GM18873 (cell line): ENCODE measurements around the gene TNNI3.
"Not testable (repeated sequence)": the region's sequence is repeated elsewhere in the genome, so short reads cannot be mapped to it uniquely, and the experiment has no call there.

ENCODE experiments used
- ATAC-seq: cut with Tn5 transposase; IDR thresholded peaks from one replicate; pipeline ENCODE4 v1.9.1; 2021; ENCODE audit warnings: mild to moderate bottlenecking, moderate library complexity, moderate number of reproducible peaks; ENCODE audit not compliant: unreplicated experiment, low FRiP score

Gene TNNI3

DNA sequence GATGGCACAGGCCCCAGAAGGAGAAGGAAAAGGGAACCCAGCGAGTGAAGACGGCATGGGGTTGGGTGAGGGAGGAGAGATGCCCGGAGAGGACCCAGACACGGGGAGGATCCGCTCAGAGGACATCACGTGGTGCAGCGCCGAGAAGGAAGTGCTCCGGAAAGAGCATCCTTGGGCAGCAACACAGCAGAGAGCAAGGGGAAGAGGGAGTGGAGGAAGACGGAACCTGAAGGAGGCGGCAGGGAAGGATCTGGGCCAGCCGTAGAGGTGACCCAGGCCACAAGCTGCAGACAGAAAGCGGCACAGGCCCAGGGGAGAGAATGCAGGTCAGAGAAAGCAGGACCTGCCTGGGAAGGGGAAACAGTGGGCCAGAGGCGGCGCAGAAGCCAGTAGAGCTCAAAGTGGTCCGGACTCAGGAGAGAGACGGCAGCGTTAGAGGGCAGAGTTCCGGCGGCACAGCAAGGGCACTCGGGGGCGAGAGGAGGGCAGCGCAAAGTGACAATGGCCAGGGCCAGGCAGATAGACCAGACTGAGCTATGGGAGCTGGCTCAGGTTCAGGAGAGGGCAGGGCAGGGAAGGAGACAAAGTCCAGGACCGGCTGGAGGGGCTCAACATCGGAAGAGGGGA, 41.2 kb downstream of the TNNI3 start:
- no peak for ATAC-seq

DNA sequence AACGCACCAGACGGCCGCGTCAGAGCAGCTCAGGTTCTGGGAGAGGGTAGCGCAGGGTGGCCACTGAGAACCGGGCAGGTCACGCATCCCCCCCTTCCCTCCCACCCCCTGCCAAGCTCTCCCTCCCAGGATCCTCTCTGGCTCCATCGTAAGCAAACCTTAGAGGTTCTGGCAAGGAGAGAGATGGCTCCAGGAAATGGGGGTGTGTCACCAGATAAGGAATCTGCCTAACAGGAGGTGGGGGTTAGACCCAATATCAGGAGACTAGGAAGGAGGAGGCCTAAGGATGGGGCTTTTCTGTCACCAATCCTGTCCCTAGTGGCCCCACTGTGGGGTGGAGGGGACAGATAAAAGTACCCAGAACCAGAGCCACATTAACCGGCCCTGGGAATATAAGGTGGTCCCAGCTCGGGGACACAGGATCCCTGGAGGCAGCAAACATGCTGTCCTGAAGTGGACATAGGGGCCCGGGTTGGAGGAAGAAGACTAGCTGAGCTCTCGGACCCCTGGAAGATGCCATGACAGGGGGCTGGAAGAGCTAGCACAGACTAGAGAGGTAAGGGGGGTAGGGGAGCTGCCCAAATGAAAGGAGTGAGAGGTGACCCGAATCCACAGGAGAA, 42.0 kb downstream of the TNNI3 start:
- ATAC-seq: no peak

DNA sequence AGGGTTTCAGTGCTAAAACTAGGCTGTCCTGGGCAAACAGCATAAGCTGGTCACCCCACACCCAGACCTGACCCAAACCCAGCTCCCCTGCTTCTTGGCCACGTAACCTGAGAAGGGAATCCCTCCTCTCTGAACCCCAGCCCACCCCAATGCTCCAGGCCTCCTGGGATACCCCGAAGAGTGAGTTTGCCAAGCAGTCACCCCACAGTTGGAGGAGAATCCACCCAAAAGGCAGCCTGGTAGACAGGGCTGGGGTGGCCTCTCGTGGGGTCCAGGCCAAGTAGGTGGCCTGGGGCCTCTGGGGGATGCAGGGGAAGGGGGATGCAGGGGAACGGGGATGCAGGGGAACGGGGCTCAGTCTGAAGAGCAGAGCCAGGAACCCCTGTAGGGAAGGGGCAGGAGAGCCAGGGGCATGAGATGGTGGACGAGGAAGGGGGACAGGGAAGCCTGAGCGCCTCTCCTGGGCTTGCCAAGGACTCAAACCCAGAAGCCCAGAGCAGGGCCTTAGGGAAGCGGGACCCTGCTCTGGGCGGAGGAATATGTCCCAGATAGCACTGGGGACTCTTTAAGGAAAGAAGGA, 42.9 kb downstream of the TNNI3 start:
- no peak for ATAC-seq

DNA sequence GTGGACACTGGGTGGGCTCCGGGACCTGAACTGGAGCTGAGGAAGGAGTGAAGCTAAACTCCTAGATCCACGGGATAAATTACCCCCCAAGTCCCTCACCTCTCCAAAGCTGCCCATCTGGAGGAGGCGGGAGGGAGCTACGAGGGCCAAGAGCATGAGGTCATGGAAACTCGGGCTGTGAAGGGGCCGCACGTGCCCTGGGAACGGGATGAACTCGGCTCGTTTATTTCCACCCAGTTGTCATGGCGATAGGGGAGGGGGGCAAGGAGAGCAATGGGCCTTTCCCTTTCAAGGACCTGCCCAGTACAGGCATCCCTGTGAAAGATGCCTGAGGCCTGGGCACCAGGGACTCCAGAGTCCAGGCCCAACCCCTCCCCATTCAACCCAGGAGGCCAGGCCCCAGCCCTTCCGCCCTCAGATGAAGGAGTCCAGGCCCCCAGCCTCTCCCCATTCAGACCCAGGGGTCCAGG, 43.9 kb downstream of the TNNI3 start:
- no peak for ATAC-seq

DNA sequence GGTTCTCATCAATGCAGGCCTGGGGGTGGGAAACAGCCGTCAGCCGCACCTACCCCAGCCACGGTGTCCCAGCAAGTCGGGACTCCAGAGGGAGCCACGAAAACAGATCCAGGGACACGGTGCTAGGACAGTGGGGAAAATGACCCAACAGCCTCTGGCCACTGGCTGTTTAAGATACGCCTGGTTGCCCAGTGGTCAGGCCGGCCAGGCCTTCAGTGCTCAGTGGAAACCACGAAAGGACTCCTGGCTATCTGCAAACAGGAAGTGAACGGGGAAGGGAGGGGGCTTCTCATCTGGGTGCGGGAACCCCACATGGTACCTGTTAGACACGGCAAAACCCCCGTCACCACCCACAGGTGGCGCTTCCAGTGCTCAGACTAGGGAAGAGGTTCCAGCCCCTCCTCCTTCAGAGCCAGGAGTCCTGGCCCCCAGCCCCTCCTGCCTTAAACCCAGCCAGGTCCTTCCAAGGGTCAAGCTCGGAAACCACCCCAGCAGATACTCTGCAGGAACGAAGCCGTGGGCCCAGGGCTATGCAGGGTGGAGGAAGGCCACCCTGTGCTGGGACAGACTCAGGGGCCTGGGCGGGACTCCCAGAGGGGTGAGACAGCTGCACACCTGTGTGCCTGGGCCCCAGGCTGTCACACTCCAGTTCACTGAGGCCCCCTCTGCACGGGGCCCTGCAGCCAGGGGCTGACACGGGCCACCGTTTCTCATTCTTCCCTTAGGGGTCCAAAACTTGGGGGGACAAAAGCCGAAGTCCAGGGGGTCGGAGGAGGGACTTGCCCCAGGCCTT, 44.6 kb downstream of the TNNI3 start:
- ATAC-seq: no peak

DNA sequence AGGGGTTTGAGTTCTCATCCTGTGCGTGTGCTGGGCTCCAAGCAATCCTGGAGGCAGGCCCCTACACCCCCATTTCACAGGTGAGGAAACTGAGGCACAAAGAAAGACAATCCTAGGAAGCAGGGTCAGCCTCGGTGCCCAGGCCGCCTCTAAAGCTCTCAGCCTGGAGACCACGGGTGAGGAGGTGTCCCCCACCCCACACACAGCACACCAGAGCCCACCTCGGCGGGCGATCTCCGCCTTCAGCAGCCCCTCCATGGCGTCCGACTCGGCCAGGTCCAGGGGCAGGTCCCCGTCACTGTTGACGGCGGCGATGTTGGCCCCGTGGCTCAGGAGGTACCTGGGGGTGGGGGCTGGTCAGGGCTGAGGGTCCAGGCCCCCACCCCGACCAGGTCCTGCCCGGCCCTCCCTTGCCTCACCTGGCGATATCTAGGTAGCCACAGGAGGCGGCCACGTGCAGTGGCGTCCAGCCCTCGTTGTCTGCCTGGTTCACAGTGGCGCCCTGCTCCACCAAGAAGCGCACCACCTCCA, 45.2 kb downstream of the TNNI3 start:
- ATAC-seq: no peak

DNA sequence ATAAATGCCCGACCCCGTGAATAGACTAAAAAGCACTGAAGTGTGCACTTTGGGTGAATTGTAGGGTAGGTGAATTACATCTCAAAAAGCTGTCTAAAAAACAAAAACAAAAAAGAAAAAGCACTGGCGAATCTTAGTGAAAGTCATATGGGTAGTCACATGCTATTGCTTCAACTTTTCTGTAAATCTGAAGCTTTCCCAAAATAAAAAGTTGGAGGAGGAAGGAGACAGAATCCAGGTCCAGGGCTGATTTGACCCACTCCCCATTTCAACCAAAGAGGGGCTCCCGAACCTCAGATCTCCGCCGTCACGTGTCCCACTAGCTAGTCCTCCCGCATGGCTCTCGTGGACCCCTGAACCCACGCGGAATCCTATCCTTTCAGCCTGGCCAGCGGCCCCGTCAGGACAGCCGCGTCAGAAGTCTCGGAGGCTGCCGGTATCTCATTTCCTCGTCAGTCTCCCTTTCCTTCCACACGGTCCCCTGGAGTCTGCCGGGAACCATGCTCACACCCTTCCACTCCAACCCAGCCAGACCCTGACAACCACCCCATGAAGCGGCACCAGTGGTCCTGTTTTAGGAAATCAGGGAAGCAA, 46.2 kb downstream of the TNNI3 start:
- no peak for ATAC-seq

DNA sequence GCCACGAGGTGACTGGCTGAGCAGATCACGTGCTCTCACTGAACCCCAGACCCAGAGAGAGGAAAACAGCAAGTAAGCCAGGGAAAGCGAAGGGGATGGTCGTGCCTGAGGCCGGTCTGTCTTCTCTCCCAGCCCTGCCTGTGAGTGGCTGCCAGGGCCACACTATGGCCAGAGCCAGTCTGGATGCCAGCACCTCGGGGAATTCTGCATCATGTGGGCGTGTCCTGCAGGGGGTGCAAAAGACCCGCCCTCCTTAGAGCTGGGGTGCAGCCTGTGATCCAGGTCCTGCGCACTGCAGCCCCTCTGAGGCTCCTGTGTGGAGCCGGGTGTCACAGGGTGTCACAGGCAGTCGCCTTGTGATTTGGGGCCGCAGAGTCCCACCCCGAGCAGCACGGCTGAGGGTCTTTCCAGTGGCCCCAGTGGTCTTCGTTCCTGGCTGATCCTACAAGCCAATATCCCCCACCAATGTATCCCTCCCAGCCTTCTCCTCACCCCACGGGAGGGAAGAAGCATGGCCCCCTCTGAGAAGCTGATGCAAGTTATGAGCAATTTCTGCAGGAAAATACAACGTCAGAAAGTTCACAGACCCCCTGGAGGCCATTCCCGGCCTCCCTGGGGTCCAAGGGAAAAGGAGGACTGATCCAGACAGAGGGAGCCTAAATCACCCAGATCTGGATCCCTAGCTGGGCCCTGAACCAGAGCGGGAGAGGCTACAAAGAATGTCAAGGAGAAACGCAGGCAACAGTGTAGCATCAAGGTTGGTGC, 47.8 kb downstream of the TNNI3 start:
- ATAC-seq: no peak

DNA sequence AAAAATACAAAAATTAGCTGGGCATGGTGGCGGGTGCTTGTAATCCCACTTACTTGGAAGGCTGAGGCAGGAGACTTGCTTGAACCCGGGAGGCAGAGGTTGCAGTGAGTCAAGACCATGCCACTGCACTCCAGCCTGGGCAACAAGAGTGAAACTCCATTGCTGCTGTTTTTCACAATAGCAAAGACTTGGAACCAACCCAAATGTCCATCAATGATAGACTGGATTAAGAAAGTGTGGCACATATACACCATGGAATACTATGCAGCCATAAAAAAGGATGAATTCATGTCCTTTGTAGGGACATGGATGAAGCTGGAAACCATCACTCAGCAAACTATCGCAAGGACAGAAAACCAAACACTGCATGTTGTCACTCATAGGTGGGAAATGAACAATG, 50.3 kb downstream of the TNNI3 start:
- not testable (repeated sequence) for ATAC-seq

DNA sequence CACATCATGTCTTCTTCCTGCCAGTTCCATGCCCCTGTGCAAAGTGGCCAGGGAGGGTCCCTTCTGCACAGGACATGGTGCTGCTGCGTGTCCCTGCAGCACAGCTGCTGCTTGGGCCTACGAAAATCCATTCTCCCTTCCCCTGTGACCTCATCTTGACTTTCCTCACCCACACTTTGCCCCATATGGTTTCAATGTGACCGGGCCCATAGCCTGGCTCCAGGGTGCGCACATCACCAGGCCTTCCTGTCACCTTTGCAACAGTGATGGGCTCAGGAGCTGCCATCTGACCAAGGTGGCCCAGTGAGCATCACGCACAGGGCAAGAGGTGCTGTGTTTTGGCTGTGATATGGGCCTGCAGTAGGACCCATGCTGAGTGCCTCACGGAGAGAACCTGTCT, 50.9 kb downstream of the TNNI3 start:
- ATAC-seq: no peak

DNA sequence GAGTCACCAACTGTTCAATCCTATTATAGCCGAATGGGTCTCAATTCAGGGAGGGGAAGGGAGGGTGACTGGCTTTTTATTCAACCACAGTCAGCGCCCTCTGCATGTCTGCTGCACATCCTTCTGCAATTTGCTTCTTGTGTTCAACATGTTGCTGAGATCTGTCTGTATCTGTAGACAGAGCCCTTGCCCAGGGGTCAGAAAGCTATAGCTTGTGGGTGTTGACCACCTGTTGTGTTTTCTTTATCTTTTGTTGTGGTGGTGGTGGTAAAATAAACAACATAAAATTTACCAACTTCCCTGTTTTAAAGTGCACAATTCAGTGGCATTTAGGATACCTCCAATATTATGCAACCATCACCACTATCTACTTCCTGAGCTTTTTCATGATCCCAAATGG, 52.3 kb downstream of the TNNI3 start:
- ATAC-seq: no peak

DNA sequence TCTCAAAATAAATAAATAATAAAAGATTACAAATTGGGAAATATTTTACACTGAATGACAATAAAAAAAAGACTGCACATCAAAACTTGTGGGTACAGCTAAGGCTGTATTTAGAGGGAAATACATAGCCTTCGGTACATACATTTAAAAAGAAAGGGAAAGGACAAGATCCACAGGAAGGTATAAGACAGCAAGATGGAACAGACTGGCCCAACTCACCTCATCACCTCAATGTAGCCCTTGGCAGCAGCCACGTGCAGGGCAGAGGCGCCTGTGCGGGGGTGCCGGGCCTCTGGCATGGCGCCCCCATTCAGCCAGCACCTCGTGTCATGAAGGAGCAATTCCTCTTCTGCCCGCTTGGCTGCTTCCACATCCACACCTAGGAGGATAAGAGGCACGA, 54.3 kb downstream of the TNNI3 start:
- no peak for ATAC-seq
